ENCODE measurements around the gene NMNAT2. TPM values are rescaled to one million over a fixed set of nuclear protein-coding genes. Genes with fewer than 3 reads are reported as not detected.

The NMNAT2 gene
- total RNA-seq, 1 experiment from 2014 or later = 0.39 TPM

DNA sequence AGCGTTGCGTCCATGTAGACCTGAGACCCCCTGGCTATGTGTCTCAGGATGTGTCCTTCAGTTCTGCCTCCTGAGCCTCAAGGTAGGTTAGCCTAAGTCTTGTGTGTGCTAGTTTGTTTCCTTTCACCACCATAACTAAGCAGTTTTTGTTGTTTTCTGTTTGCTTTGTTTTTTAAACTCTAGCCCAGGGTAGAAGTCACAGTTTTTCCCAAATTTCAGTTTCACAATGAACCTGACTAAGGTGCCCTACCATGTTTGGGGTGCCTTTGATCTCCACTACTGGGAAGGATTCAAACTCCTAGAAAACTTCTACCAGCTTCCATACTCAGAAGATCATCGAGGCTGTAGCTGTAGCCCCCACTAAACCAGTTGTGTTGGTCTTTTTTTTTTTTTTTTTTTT is 39.3 kb upstream of the NMNAT2 start:
- in situ Hi-C loops (cut with HindIII; ENCODE audit: low pct_unique_long_range_greater_than_20kb, low sequenced_read_pairs) = no loop called here
- H3K27me3 ChIP-seq (ENCODE audit: control insufficient read depth, insufficient read depth, low read length) = peaks cover 2% of the 10 kb centered on the region
- ATAC-seq (no peak), DNase-seq (ENCODE audit: low read depth, low spot score) (no peak)
- no peaks in the 10 kb centered on the region; the same call in 1 of the 2 replicates for H3K4me1 ChIP-seq (ENCODE audit: control insufficient read depth, insufficient read depth, low read length)
- no peaks in the 10 kb centered on the region for H3K36me3 ChIP-seq (ENCODE audit: control insufficient read depth, insufficient read depth, low read length)
- ChIA-PET POLR2A (no interaction called here), CTCF (interaction anchor here (0.6 kb wide), 1 partner anchor 115 kb away, joined by 8 read pairs; no protein-coding TSS in a partner anchor)
- TF ChIP-seq CTCF (IDR thresholded peaks at IDR 0.05) (no peak), POLR2AphosphoS5 (IDR thresholded peaks at IDR 0.05; ENCODE audit: low read depth, low read length) (no peak), SIN3A (IDR thresholded peaks at IDR 0.05; ENCODE audit: borderline replicate concordance, insufficient read depth, low read depth, low read length) (no peak), TCF7L2 (IDR thresholded peaks at IDR 0.05; ENCODE audit: low read depth, low read length) (no peak), REST (IDR thresholded peaks at IDR 0.05; ENCODE audit: insufficient read depth in 1 of 2, low read depth in 2 of 2, low read length in 1 of 2) (no peak)
- BruUV-seq (replicated peaks) = no TSS peak
- intact Hi-C loops (cut with micrococcal nuclease; ENCODE audit: unreplicated experiment) = loop anchor here (10.0 kb wide), 1 partner anchor 173 kb away; no protein-coding TSS in a partner anchor
- no peak overlapping the region for H3K4me3 ChIP-seq (ENCODE audit: low read depth in 2 of 2, low read length in 2 of 2)
- no peaks in the 10 kb centered on the region for H3K9me3 ChIP-seq (ENCODE audit: control insufficient read depth, insufficient read depth, low read depth, low read length)
- no peak overlapping the region for H3K27ac ChIP-seq (ENCODE audit: low read length)

DNA sequence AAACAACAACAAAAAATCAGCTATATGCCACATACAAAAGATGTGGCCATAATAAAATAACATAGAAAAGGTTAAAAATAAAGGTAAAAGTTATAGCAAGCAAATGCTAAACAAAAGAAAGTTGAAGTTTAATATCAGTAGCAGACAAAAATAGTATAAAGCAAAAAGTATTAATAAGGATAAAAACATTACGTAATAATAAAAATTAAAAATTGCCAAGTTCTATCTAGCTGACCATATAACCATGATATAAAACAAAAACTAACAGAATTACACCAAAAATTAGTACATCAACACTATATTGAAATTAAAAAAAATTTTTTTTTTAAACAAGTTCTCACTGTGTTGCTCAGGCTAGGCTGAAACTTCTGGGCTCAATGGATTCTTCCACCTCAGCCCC is 38.6 kb upstream of the NMNAT2 start:
- Histone ChIP-seq H3K4me3 (ENCODE audit: low read depth in 2 of 2, low read length in 2 of 2) (no peak overlapping the region), H3K4me1 (ENCODE audit: control insufficient read depth, insufficient read depth, low read length) (no peaks in the 10 kb centered on the region; the same call in 1 of the 2 replicates), H3K36me3 (ENCODE audit: control insufficient read depth, insufficient read depth, low read length) (no peaks in the 10 kb centered on the region), H3K9me3 (ENCODE audit: control insufficient read depth, insufficient read depth, low read depth, low read length) (no peaks in the 10 kb centered on the region), H3K27ac (ENCODE audit: low read length) (no peak overlapping the region), H3K27me3 (ENCODE audit: control insufficient read depth, insufficient read depth, low read length) (peaks cover 6% of the 10 kb centered on the region)
- TF ChIP-seq REST (IDR thresholded peaks at IDR 0.05; ENCODE audit: insufficient read depth in 1 of 2, low read depth in 2 of 2, low read length in 1 of 2) = no peak
- no peak for TF ChIP-seq SIN3A (IDR thresholded peaks at IDR 0.05; ENCODE audit: borderline replicate concordance, insufficient read depth, low read depth, low read length)
- no peak for TF ChIP-seq POLR2AphosphoS5 (IDR thresholded peaks at IDR 0.05; ENCODE audit: low read depth, low read length)
- no peak for TF ChIP-seq TCF7L2 (IDR thresholded peaks at IDR 0.05; ENCODE audit: low read depth, low read length)
- no peak for TF ChIP-seq CTCF (IDR thresholded peaks at IDR 0.05)
- ATAC-seq = no peak
- in situ Hi-C loops (cut with HindIII; ENCODE audit: low pct_unique_long_range_greater_than_20kb, low sequenced_read_pairs) (no loop called here), intact Hi-C loops (cut with micrococcal nuclease; ENCODE audit: unreplicated experiment) (loop anchor here (10.0 kb wide), 1 partner anchor 172 kb away; no protein-coding TSS in a partner anchor)
- ChIA-PET POLR2A (interaction anchor here (0.7 kb wide), 1 partner anchor 1065 kb away, joined by 3 read pairs; no protein-coding TSS in a partner anchor), CTCF (no interaction called here)
- BruUV-seq (replicated peaks) = no TSS peak
- no peak for DNase-seq (ENCODE audit: low read depth, low spot score)

Data from Panc1 (cell line).